H1 (cell line): ENCODE data around the gene KRT80. TPM values are rescaled to one million over a fixed set of nuclear protein-coding genes. Genes with fewer than 3 reads are reported as not detected.

Experiments
- CREB1 ChIP-seq: IDR thresholded peaks from 2 replicates; pipeline ENCODE4 v1.6.1; 2012; ENCODE audit warnings: inconsistent platforms
- EGR1 ChIP-seq: IDR thresholded peaks from 2 replicates; pipeline ENCODE4 v1.6.1; 2011; ENCODE audit warnings: low read depth, low read length, borderline replicate concordance
- KDM5A ChIP-seq: fragments of 200-600 bp; IDR thresholded peaks from 2 replicates; pipeline ENCODE4 v1.7.1; 2012; ENCODE audit warnings: mild to moderate bottlenecking, low read length, inconsistent platforms, mixed read lengths
- MAFK ChIP-seq: IDR thresholded peaks from 2 replicates; pipeline ENCODE4 v1.6.1; 2012; ENCODE audit warnings: low read depth, mild to moderate bottlenecking, improper control_type of control experiment, low read length
- PHF8 ChIP-seq: fragments of 200-600 bp; sonication (generic); conservative IDR thresholded peaks from 2 replicates; pipeline ENCODE4 v1.7.1; 2012; ENCODE audit warnings: low read depth, mild to moderate bottlenecking, inconsistent platforms, low read length, moderate library complexity
- polyA plus RNA-seq, 7 experiments: library from polyadenylated mRNA; depleted of rRNA in 3 of 7; stranded (reverse) in 5 of 7; unstranded in 2 of 7; fragments of >200 nt in 5 of 7; fragments of 200-250 nt in 2 of 7; gene quantifications; 1 replicate in 5 of 7; 2 replicates in 1 of 7; 4 replicates in 1 of 7; pipeline versions ENCODE4 v1.2.1 to v1.2.3, GENCODE V29; 2011 to 2013; ENCODE audit warnings: missing spikeins in 2 of 7, mixed read lengths in 2 of 7
- total RNA-seq: library from RNA; stranded (reverse); fragmentation: NEBNext Ultra II Directional; extraction: Animal tissue kit (Norgen Biotek cat#: 25700); gene quantifications from 2 replicates; pipeline ENCODE4 v1.2.1, GENCODE V29; 2021
- TF ChIP-seq, protein P1 (sequence below): IDR thresholded peaks from 2 replicates; pipeline ENCODE4 v1.6.1; 2012; ENCODE audit warnings: inconsistent platforms
- TF ChIP-seq, protein P2 (sequence below): IDR thresholded peaks from 2 replicates; pipeline ENCODE4 v1.6.1; 2011; ENCODE audit warnings: low read depth, mild to moderate bottlenecking, low read length; ENCODE audit not compliant: insufficient read depth
- TF ChIP-seq, protein P3 (sequence below): IDR thresholded peaks from 2 replicates; pipeline ENCODE4 v1.6.1; 2012; ENCODE audit warnings: inconsistent platforms

The KRT80 gene
- total and polyA plus RNA-seq, 2 of the 8 experiments (the other 6 are each of a cell fraction or from before 2014, with no cell fraction given): 0.05 TPM; not detected in 1

DNA sequence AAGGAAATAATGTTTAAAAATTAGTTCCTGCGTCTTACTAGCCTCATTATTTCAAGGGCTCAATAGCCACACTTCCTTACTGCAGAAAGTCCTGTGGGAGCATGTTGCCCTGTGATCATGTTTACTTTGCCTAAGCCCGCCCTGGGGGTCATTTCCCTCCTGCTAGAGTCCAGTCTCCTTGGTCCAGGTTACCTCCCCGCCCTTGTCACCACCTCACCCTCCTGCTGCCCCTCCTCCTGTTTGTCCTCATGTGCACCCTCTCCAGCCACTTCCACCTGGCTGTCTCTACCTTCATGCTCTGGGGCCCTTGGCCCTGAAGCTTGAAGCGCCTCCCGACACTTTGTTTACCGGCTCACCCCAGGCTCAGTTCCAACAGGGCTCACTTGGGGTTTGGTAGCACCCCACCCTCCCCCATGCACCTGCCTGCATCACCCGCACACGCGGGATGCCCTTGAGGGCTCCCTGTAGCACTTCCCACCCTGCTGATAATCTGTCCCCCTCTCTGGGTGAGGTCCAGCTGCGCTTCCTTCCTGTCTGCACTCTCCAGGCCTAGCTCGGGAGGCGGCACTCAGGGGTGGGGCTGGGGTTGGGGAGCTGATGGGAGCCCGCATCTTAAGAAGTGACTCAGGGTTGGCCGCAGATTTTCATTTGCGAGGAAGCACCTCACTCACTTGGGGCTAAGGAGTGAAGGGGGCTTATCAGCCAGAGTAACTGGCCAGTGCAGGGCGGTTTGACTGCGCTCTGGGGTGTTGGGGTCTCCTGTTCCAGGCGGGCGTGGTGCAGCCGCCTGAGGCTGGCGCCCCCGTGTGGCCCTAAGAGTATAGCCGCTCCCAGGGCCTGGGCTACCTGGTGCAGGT is 72.2 kb downstream of the KRT80 start (continued):
- TF ChIP-seq MAFK (no peak), KDM5A (no peak), PHF8 (no peak), CREB1 (0 out of 2 replicates have a peak, but pooled peaks have one; percentile 22), EGR1 (peak; percentile 36; the same call in 1 of the 2 replicates)
- TF ChIP-seq, protein P1, sequence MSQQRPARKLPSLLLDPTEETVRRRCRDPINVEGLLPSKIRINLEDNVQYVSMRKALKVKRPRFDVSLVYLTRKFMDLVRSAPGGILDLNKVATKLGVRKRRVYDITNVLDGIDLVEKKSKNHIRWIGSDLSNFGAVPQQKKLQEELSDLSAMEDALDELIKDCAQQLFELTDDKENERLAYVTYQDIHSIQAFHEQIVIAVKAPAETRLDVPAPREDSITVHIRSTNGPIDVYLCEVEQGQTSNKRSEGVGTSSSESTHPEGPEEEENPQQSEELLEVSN: peak; percentile 35; the same call in 1 of the 2 replicates
- TF ChIP-seq, protein P2, sequence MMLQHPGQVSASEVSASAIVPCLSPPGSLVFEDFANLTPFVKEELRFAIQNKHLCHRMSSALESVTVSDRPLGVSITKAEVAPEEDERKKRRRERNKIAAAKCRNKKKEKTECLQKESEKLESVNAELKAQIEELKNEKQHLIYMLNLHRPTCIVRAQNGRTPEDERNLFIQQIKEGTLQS: no peak
- TF ChIP-seq, protein P3, sequence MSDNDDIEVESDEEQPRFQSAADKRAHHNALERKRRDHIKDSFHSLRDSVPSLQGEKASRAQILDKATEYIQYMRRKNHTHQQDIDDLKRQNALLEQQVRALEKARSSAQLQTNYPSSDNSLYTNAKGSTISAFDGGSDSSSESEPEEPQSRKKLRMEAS: peak; percentile 45
